HFFc6 (cell line): ENCODE results near the gene TXLNG. TPM values are rescaled to one million over a fixed set of nuclear protein-coding genes. Genes with fewer than 3 reads are reported as not detected.
"Not testable (repeated sequence)": the region's sequence is repeated elsewhere in the genome, so short reads cannot be mapped to it uniquely, and the experiment has no call there.

Source experiments
- DNase-seq: peaks from one replicate; pipeline ENCODE4 v3.0.0-alpha.2; 2018
- H3K27ac Mint-ChIP-seq: 2 replicates; pipeline ENCODE4 v1.8.0; 2020; ENCODE audit warnings: mild to moderate bottlenecking, mixed read lengths
- H3K27me3 Mint-ChIP-seq: 2 replicates; pipeline ENCODE4 v1.8.0; 2021; ENCODE audit warnings: mild to moderate bottlenecking, moderate library complexity, mixed read lengths; ENCODE audit not compliant: insufficient read depth
- H3K36me3 Mint-ChIP-seq: 2 replicates; pipeline ENCODE4 v1.8.0; 2021; ENCODE audit warnings: low read depth, mixed read lengths
- H3K4me1 Mint-ChIP-seq: 2 replicates; pipeline ENCODE4 v1.8.0; 2020; ENCODE audit warnings: low read depth, mixed read lengths
- H3K4me3 Mint-ChIP-seq: 2 replicates; pipeline ENCODE4 v1.8.0; 2020; ENCODE audit warnings: mild to moderate bottlenecking, moderate library complexity, mixed read lengths
- H3K9me3 Mint-ChIP-seq: 2 replicates; pipeline ENCODE4 v1.8.0; 2020; ENCODE audit warnings: mild to moderate bottlenecking, mixed read lengths
- CTCF ChIP-seq: fragments of 200-600 bp; sonication (generic); IDR thresholded peaks from 2 replicates; pipeline ENCODE4 v1.5.0; 2021; ENCODE audit warnings: antibody characterized with exemption, mild to moderate bottlenecking
- total RNA-seq, 6 experiments: library from RNA; stranded (reverse); fragmentation: NEBNext Ultra II Directional; extraction: Animal tissue kit (Norgen Biotek cat#: 25700); gene quantifications; 2 replicates in 1 of 6; 3 replicates in 5 of 6; pipeline ENCODE4 v1.2.3, GENCODE V29; 2021

Gene TXLNG
- total RNA-seq, 6 experiments from 2014 or later = 6.8 to 7.8 (median 7.1) TPM

DNA sequence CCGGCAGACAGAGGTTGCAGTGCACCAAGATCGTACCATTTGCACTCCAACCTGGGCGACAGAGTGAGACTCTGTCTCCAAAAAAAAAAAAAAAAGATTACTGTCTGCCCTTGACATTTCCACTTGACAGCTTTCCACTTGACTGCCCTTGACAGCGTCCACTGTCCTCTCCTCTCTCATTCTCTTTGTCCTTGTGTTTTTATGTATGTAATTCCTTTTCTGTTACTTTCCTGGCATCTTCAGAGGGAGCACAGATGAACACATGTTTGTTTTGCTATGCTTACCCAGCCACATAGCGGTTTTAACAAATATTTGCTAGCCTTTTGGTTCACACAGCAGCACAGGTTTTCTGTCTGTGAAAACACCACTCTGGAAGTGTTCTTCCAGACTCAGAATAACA is 40.6 kb upstream of the TXLNG start:
- Mint-ChIP-seq H3K4me1 (peaks cover 12% of the 10 kb centered on the region), H3K27me3 (no peaks in the 10 kb centered on the region), H3K4me3 (no peak overlapping the region), H3K9me3 (no peaks in the 10 kb centered on the region), H3K36me3 (no peaks in the 10 kb centered on the region), H3K27ac (no peak overlapping the region)
- DNase-seq = no peak
- TF ChIP-seq CTCF = no peak

DNA sequence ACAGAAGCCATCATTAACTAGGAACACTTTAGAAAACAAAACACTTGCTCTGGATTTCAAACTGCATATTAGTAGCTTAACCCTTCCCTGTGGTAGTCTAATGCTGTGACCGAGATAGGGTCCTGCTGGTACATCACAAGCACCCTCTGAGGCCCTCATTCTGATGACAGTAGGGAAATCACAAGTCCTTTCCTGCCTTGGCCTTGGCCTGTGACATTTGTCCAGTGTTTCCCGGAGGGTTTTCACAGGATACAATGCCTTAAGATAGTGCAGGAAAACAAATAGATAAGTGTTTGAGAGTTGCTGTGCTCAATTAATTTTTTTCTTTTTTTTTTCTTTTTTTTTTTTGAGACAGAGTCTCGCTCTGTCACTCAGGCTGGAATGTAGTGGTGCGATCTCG is 37.8 kb upstream of the TXLNG start:
- Mint-ChIP-seq H3K27me3 (no peaks in the 10 kb centered on the region), H3K4me1 (peaks cover 11% of the 10 kb centered on the region), H3K9me3 (no peaks in the 10 kb centered on the region), H3K36me3 (no peaks in the 10 kb centered on the region), H3K27ac (no peak overlapping the region), H3K4me3 (no peak overlapping the region)
- no peak for TF ChIP-seq CTCF
- DNase-seq = no peak

DNA sequence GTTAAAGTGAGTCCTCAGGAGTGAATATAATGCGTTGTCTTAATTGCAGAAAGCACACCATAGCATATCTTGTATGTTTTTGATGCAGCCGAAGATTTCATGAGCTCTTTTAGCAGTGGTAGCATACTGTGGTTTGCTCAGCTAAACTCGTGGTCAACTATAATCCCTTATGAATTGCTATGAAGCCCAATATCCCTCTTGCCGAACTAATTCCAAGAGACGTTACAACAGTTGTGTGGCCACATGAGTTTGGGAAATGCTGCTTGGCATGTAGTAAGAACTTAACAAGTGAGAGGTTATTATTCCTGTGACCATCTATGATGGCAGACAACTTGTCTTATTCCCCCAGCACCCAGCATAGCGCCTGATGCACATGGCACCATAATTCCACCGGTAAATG is 36.1 kb upstream of the TXLNG start:
- Mint-ChIP-seq H3K4me3 (no peak overlapping the region), H3K27me3 (no peaks in the 10 kb centered on the region; the same call in 1 of the 2 replicates), H3K27ac (no peak overlapping the region), H3K4me1 (no peaks in the 10 kb centered on the region), H3K9me3 (no peaks in the 10 kb centered on the region), H3K36me3 (peaks cover 11% of the 10 kb centered on the region; the same call in 1 of the 2 replicates)
- no peak for TF ChIP-seq CTCF
- no peak for DNase-seq

GRCh38 chrX:16754019-16754418 is 32.2 kb upstream of the TXLNG start:
- Mint-ChIP-seq H3K4me3 (no peak overlapping the region), H3K36me3 (peaks cover 22% of the 10 kb centered on the region), H3K9me3 (no peaks in the 10 kb centered on the region), H3K27me3 (no peaks in the 10 kb centered on the region; the same call in 1 of the 2 replicates), H3K27ac (no peak overlapping the region), H3K4me1 (no peaks in the 10 kb centered on the region)
- no peak for DNase-seq
- no peak for TF ChIP-seq CTCF

DNA sequence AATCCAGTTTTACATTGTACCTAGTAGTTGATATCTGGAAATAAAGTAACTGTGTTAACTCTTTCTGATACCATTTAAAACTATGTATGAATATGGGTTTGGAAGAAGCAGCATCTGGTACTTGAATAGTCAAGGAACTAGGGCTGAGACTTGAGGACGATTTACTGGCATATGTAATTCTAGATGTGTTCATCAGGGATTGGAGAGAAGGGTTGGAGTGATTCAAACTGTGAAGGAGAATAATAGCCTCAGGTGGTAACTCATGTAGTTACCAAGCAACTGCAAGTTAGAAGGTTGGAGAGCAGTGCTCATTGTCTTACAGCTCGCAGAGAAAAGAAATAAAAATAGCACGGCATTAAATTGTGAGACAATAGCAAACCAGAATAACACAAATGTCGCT is 29.5 kb upstream of the TXLNG start:
- TF ChIP-seq CTCF = no peak
- no peak overlapping the region for H3K4me3 Mint-ChIP-seq
- no peak for DNase-seq
- no peaks in the 10 kb centered on the region; the same call in 1 of the 2 replicates for H3K27me3 Mint-ChIP-seq
- no peak overlapping the region for H3K27ac Mint-ChIP-seq
- no peaks in the 10 kb centered on the region for H3K4me1 Mint-ChIP-seq
- peaks cover 22% of the 10 kb centered on the region for H3K36me3 Mint-ChIP-seq
- H3K9me3 Mint-ChIP-seq = no peaks in the 10 kb centered on the region

- not testable (repeated sequence) for H3K27ac Mint-ChIP-seq, H3K27me3 Mint-ChIP-seq, H3K4me3 Mint-ChIP-seq, H3K9me3 Mint-ChIP-seq, DNase-seq, H3K36me3 Mint-ChIP-seq, H3K4me1 Mint-ChIP-seq
These were observed 24.8 kb upstream of the TXLNG start for GRCh38 chrX:16761500-16761899.
